Kidney (tissue), 14 donors: ENCODE data around the gene GNB1L. TPM values are rescaled to one million over a fixed set of nuclear protein-coding genes. Genes with fewer than 3 reads are reported as not detected.
A peak's percentile ranks its signal among the peaks of the same experiment; 100 is the strongest.

ENCODE experiments used
- DNase-seq, 5 donors: peaks; one replicate each; pipeline ENCODE4 v3.0.0-alpha.2; 2013 to 2020
- FAIRE-seq: peaks from 2 replicates; lab custom pipeline; 2012; peaks lifted over from hg19 to GRCh38; lab: Jason Lieb, UNC
- H3K27ac ChIP-seq, 2 donors: one replicate each; pipeline ENCODE4 v1.7.0; 2013; ENCODE audit warnings: low read depth in 2 of 2, low read length in 2 of 2, inconsistent platforms in 1 of 2
- H3K27me3 ChIP-seq: one replicate; pipeline ENCODE4 v1.7.1; 2013; ENCODE audit warnings: low read length, inconsistent platforms; ENCODE audit not compliant: control insufficient read depth, insufficient read depth
- H3K36me3 ChIP-seq, 3 donors: one replicate each; pipeline versions ENCODE4 v1.7.0 to v1.7.1; 2013; ENCODE audit warnings: low read length in 3 of 3, control low read depth in 1 of 3, inconsistent platforms in 1 of 3; ENCODE audit not compliant: insufficient read depth in 3 of 3, control insufficient read depth in 2 of 3
- H3K4me1 ChIP-seq, 3 donors: one replicate each; pipeline versions ENCODE4 v1.7.0 to v1.7.1; 2013; ENCODE audit warnings: low read length in 3 of 3, inconsistent platforms in 1 of 3, low read depth in 1 of 3; ENCODE audit not compliant: control insufficient read depth in 2 of 3, insufficient read depth in 2 of 3
- H3K4me3 ChIP-seq, 3 donors: one replicate each; pipeline versions ENCODE4 v1.7.0 to v1.8.1; 2013; ENCODE audit warnings: low read length in 3 of 3, control low read depth in 1 of 3, inconsistent platforms in 1 of 3
- H3K9ac ChIP-seq, 3 donors: one replicate each; pipeline versions ENCODE4 v1.7.0 to v1.7.1; 2013; ENCODE audit warnings: low read length in 3 of 3, control low read depth in 1 of 3, inconsistent platforms in 1 of 3
- H3K9me3 ChIP-seq, 3 donors: one replicate each; pipeline versions ENCODE4 v1.7.0 to v1.7.1; 2013; ENCODE audit warnings: low read length in 3 of 3, control low read depth in 1 of 3, inconsistent platforms in 1 of 3; ENCODE audit not compliant: control insufficient read depth in 2 of 3, insufficient read depth in 1 of 3
- CTCF ChIP-seq: IDR thresholded peaks from 3 replicates; pipeline ENCODE4 v1.5.1; 2012; ENCODE audit warnings: mild to moderate bottlenecking, moderate library complexity, borderline replicate concordance; ENCODE audit not compliant: insufficient read depth; ENCODE audit errors: extremely low read depth
- intact Hi-C: fragments of 100-400 bp; cut with DNase I; formaldehyde crosslinking; loops from one replicate; pipeline ENCODE4 v1.11.1; 2022
- polyA plus RNA-seq: library from polyadenylated mRNA; stranded (reverse); fragments of 350-450 nt; fragmentation: Illumina TruSeq; extraction: RNeasy Lipid Tissue Mini Kit (QIAGEN cat#74804); gene quantifications from one replicate; pipeline ENCODE4 v1.2.3, GENCODE V29; 2014; ENCODE audit warnings: low read depth, low replicate concordance; ENCODE audit not compliant: insufficient read depth
- total RNA-seq: library from RNA; stranded (reverse); fragmentation: NEBNext Ultra II Directional; extraction: Animal tissue kit (Norgen Biotek cat#: 25700); gene quantifications from one replicate; pipeline ENCODE4 v1.2.1, GENCODE V29; 2021
- donor health status: control.
- donor health status: control.
- donor health status: control.
- donor health status: control.
- donor health status: control.
- donor health status: DM: yes; HTN: yes; CAD: no.
- donor health status: Normal renal cell carcinoma (clear cell type).

The GNB1L gene
- total and polyA plus RNA-seq, 2 donors from 2014 or later: 4.0 to 4.4 TPM

- FAIRE-seq (no peak), DNase-seq (peak in 2 of 5 donors; percentile 30 to 71)
- H3K27me3 ChIP-seq: no peaks in the 10 kb centered on the region
- no peak for TF ChIP-seq CTCF
- H3K4me1 ChIP-seq: no peaks in the 10 kb centered on the region
- no peak overlapping the region for H3K4me3 ChIP-seq
- intact Hi-C loops: no loop called here
- H3K36me3 ChIP-seq: no peaks in the 10 kb centered on the region
- no peak overlapping the region for H3K9ac ChIP-seq
- H3K27ac ChIP-seq: no peak overlapping the region
- H3K9me3 ChIP-seq: no peaks in the 10 kb centered on the region
These were observed 47.3 kb downstream of the GNB1L start for GRCh38 chr22:19807161-19807913.

- no peak for TF ChIP-seq CTCF
- Histone ChIP-seq H3K9me3 (no peaks in the 10 kb centered on the region), H3K27ac (no peak overlapping the region), H3K4me3 (no peak overlapping the region), H3K36me3 (no peaks in the 10 kb centered on the region), H3K27me3 (no peaks in the 10 kb centered on the region), H3K9ac (no peak overlapping the region), H3K4me1 (no peaks in the 10 kb centered on the region)
- no peak for FAIRE-seq
- intact Hi-C loops: no loop called here
- peak in 3 of 5 donors; percentile 3 to 90 (median 52) for DNase-seq
These were observed 48.2 kb downstream of the GNB1L start for GRCh38 chr22:19806213-19807160.

- Histone ChIP-seq H3K4me1 (no peaks in the 10 kb centered on the region), H3K9ac (no peak overlapping the region), H3K27me3 (no peaks in the 10 kb centered on the region), H3K9me3 (no peaks in the 10 kb centered on the region), H3K27ac (no peak overlapping the region), H3K4me3 (no peak overlapping the region), H3K36me3 (no peaks in the 10 kb centered on the region)
- TF ChIP-seq CTCF: no peak
- intact Hi-C loops: no loop called here
- FAIRE-seq (no peak), DNase-seq (peak in 3 of 5 donors; percentile 23 to 67 (median 37))
These were observed 48.9 kb downstream of the GNB1L start for GRCh38 chr22:19805821-19806212.
